OCI-M2 (cell line): ENCODE measurements around the gene CBX3.
"Not testable (repeated sequence)": the region's sequence is repeated elsewhere in the genome, so short reads cannot be mapped to it uniquely, and the experiment has no call there.

Experiments used
- DNase-seq: peaks from one replicate; lab custom pipeline; 2025; ENCODE audit not compliant: unreplicated experiment; lab: John Stamatoyannopoulos, UW

The CBX3 gene

DNA sequence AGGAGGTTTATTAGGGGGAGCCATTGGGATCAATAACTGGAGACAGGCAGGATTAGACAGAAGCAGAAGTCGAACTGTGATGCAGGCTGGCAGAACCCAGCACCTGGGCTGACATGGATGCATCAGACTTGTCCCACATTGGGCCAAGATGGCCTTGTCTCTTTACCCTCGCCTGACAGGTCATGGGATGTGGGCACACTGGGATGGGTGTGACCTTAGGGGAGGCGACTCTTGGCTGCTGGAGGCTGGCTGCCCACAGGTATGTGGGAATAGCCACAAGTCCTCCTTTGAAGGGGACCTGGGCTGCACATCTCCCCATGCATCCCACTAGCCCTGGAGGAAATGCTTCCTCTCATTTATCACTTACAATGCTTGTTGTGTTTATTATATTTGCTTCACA is 32.3 kb upstream of the CBX3 start:
- DNase-seq, result no peak

DNA sequence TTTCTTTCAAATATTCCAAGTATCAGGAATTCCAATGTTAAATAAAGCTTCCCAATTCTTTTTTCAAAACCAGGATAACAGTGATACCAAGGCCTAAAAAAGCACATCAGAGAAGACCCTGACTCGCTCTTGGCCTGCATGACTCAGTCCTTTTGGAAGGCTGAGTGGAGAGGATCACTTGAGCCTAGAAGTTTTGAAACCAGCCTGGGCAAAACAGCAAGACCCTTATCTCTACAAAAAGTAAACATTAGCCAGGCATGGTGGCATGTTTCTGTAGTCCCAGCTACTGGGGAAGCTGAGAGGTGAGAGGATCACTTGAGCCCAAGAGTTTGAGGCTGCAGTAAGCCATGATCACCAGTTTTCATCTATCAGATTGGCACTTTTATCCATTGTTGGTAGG is 30.9 kb upstream of the CBX3 start:
- no peak for DNase-seq

DNA sequence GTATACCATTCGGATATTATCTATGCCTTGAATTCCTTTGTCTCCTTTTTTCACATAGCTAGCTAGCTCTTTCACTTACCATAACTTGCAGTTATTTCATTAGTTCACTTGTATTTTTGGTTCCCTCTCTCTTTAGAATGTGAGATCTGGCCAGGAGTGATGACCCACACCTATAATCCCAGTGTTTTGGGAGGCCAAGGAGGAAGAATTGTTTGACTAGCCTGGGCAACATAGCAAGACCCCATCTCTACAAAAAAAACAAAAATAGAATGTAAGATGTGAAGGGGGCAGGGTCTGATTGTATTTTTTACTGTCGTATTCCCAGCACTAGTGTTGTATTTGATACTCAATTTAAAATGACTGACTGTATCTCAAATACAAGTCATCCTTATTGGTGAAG is 29.9 kb upstream of the CBX3 start:
- DNase-seq, result no peak

DNA sequence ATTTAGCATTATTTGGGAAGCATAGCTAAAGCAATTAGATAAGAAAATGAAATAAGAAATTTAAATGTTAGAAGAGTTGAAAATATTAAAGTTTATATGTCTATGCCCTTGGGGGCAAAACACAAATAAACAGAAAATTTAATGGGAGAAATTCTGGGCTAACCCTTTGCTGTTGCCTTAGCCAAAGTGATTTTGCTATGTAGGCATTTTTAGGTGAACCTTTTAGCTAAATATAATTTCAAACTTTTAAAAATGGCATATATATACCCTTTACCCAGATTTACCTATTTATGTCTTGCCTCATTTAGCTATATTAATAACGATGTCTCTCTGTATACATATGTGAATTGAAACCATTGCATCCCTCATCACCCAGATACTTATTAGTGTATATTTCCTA is 29.5 kb upstream of the CBX3 start:
- no peak for DNase-seq

DNA sequence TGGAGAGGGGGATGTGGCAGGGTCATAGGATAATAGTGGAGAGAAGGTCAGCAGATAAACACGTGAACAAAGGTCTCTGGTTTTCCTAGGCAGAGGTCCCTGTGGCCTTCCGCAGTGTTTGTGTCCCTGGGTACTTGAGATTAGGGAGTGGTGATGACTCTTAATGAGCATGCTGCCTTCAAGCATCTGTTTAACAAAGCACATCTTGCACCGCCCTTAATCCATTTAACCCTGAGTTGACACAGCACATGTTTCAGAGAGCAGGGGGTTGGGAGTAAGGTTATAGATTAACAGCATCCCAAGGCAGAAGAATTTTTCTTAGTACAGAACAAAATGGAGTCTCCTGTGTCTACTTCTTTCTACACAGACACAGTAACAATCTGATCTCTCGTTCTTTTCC is 25.6 kb upstream of the CBX3 start:
- not testable (repeated sequence) for DNase-seq

DNA sequence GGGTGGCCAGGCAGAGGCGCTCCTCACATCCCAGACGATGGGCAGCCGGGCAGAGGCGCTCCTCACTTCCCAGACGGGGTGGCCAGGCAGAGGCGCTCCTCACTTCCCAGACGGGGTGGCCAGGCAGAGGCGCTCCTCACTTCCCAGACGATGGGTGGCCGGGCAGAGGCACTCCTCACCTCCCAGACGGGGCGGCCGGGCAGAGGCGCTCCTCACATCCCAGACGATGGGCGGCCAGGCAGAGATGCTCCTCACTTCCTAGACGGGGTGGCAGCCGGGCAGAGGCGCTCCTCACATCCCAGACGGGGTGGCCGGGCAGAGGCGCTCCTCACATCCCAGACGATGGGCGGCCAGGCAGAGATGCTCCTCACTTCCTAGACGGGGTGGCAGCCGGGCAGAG is 24.8 kb upstream of the CBX3 start:
- not testable (repeated sequence) for DNase-seq

DNA sequence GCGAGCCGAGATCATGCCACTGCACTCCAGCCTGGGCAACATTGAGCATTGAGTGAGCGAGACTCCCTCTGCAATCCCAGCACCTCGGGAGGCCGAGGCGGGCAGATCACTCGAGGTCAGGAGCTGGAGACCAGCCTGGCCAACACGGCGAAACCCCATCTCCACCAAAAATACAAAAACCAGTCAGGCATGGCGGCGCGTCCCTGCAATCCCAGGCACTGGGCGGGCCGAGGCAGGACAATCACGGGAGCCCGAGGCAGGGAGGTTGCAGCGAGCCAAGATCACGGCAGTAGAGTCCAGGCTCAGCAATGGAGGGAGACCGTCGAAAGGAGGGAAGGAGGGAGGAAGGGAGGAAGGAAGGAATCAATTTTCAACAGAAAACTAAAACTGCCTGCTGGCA is 24.3 kb upstream of the CBX3 start:
- DNase-seq, result not testable (repeated sequence)

DNA sequence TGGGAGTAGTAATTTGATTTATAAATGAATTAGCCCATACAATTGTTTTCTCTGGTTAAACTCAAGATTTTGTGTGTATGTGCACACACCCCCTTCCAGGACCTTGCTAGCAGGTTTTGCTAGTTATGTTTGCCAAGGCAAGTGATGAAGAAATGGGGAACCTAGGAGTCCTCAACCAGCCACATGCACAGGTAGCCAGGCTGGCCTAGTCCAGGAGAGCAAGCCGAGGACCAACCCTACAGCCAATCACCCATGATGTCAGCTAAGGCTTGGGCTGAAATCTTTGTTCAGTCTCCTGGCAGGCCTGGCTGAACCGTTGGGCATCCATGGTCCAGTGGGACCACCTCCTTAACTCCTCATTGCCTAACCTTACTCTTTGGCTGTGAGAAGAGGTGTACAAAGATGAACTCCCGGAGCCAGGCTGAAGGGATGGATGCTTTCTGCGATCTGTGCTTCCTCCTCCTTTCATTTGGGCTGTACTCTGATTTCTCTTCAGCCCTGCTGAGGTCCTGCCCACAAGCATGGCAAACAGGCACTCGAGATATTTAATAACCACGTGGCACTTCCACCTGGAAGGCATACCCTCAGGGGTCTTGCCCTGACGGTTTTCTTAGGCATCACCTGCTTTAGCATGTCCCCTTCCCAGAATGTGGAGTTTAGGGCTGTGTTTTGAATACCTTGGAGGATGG is 23.1 kb upstream of the CBX3 start:
- no peak for DNase-seq

DNA sequence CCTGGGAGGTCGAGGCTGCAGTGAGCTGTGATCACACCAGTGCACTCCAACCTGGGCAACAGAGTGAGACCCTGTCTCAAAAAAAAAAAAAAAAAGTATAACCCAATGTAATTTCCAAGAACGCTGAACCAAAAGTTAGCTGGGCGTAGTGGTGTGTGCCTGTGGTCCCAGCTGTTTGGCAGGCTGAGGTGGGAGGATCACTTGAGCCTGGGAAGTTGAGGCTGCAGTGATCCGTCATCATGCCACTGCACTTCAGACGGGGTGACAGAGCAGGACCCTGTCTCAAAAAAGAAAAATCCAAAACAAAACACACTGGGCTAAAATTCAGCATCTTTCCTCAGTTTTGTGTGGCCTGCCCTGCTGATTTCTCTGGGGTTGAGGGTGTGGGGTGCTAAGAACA is 22.1 kb upstream of the CBX3 start:
- DNase-seq, result no peak

DNA sequence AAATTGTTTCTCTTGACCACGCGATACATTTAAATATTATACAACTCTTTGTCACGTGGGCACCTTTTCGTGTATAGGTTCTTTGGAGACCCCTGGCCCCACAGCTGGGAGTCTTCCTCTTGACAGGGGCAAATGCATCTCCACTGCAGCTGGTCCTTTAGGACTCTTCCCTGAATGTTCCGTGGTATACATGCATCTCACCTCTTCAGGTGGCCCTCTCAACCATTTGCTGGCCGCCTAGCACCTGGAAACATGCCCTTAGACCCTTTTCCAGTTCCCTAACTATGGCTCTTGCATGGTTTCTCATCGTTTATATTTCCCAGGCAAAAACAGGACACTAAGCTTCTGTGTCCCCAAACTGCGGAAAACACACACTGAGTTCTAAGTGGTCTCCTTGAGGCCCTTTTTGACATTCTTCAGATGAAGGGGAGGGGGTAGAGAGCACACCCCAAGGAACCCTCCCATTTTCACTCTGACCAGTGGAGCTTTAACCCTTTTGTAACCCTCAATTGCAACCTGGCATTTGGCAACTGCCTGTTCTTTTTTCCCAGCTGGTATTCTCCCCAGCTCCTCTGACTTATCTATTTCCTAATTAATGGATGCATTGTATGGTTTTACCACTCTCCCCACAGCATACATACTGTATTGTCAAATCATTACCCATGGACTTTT is 21.6 kb upstream of the CBX3 start:
- DNase-seq, result no peak

DNA sequence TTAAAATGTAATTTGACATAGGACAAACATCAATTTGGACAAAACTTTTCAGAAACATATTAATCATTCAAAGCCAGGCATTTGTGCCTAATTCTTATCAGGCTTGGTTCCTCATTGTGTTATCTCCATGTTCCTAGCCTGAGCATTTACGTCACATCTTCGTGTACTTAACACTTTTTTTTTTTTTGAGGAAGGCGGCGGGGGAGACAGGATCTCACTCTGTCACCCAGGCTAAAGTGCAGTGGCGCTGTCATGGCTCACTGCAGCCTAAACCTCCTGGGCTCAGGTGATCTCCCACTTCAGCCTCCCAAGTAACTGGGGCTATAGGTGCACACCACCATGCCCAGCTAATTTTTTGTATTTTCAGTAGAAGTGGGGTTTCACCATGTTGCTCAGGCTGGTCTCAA is 20.8 kb upstream of the CBX3 start:
- no peak for DNase-seq

DNA sequence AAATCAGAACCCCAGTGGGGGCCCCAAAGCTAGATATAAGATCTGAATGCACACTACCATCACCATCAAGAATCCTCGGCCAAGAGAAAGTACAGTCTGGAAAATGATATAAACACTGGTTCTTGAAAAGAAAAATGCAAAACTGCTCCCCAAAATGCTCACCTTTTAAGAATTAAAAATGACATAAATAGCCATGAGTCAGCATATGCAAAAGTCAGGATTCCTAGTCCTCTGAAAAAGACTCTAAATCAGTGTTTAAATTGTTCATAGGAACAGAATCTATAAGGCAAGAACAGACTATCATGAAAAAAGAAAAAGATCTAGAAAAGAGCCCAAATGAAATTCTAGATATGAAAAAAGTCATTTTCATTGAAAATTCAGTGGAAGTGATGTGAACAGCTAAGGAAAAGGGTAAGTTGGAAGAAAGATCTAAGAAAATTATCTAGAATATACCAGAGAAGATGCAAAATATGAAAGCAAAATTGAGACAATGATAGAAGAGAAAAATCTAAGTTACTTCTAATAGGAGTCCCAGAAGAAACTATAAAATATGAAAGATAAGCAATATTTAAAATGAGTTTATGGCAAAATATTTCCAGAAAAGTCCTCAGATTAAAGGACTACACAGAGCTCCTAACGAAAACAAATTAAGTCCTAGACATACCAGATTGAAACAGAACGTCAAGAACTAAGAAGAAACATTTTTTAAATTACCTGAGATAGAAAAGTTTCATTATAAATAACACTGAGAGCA is 19.9 kb upstream of the CBX3 start:
- no peak for DNase-seq

DNA sequence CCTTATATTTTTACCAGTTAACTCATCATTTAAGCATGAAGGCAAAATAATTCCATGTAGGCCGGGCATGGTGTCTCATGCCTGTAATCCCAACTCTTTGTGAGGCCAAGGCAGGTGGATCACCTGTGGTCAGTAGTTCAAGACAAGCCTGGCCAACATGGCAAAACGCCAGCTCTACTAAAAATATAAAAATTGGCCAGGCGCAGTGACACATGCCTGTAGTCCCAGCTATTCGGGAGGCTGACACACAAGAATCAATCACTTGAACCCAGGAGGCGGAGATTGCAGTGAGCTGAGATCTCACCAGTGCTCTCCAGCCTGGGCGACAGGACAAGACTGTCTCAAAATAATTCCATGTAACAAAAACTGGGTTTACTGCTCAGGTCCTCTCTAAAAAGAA is 19.3 kb upstream of the CBX3 start:
- DNase-seq, result no peak

DNA sequence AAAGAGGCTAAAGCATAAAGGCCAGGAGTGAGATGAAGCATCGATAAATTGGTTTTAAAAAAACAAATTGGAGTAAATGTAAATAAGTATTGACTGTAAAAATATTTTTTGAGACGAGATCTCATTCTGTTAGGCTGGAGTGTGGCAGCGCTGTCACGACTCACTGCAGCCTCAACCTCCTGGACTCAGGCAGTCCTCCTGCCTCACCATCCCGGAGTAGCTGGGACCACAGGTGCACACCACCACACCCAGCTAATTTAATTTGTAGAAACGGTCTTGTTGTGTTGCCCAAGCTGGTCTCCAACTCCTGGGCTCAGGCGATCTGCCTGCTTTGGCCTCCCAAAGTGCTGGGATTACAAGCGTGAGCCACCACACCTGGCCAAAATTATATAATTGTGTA is 18.8 kb upstream of the CBX3 start:
- no peak for DNase-seq

DNA sequence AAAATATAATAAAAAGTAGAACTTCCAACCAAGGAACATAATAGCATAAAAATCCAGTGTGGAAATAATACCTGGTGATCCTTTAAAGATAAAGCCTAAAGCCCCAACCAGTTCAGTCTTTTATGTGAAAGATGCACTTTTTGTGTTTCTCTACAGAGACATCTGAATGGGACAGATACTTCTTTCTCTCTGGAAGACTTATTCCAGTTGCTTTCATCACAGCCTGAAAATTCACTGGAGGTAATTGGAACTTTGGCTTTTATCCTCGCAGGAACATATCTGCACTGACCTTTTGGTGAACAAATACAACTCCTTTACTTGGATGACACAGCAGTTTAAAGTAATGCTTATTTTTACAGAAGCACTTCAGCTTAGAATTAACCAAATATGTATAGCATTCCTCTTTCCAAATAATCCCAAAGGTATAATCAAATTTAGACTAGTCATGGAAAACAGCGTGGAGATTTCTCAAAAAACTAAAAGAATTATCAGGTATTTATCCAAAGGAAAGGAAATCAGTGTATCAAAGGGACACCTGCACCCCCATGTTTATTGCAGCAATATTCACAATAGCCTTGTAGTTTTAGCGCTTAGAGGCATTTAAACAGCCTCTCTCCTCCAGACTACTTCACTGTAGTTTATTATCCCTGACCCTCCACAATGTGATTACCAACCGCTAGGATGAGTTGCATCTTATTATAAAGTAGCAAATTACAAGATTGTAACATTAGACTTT is 17.8 kb upstream of the CBX3 start:
- DNase-seq, result no peak

DNA sequence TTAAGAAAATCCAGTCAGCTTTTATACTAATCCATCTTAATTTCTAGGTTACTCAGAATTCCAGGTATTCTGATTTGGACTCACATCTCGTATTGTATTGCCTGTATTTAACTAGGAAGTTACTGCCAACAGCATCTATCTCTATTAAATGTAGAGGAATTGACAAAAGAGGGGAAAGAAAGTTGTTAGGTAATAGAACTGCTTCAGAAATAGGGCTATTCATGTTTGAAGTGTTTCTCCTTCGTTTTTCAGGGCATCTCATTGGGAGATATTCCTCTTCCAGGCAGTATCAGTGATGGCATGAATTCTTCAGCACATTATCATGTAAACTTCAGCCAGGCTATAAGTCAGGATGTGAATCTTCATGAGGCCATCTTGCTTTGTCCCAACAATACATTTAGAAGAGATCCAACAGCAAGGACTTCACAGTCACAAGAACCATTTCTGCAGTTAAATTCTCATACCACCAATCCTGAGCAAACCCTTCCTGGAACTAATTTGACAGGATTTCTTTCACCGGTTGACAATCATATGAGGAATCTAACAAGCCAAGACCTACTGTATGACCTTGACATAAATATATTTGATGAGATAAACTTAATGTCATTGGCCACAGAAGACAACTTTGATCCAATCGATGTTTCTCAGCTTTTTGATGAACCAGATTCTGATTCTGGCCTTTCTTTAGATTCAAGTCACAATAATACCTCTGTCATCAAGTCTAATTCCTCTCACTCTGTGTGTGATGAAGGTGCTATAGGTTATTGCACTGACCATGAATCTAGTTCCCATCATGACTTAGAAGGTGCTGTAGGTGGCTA is 17.1 kb upstream of the CBX3 start:
- DNase-seq, result not testable (repeated sequence)

DNA sequence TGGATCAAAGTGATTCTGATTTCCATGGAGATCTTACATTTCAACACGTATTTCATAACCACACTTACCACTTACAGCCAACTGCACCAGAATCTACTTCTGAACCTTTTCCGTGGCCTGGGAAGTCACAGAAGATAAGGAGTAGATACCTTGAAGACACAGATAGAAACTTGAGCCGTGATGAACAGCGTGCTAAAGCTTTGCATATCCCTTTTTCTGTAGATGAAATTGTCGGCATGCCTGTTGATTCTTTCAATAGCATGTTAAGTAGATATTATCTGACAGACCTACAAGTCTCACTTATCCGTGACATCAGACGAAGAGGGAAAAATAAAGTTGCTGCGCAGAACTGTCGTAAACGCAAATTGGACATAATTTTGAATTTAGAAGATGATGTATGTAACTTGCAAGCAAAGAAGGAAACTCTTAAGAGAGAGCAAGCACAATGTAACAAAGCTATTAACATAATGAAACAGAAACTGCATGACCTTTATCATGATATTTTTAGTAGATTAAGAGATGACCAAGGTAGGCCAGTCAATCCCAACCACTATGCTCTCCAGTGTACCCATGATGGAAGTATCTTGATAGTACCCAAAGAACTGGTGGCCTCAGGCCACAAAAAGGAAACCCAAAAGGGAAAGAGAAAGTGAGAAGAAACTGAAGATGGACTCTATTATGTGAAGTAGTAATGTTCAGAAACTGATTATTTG is 16.3 kb upstream of the CBX3 start:
- DNase-seq, result no peak

DNA sequence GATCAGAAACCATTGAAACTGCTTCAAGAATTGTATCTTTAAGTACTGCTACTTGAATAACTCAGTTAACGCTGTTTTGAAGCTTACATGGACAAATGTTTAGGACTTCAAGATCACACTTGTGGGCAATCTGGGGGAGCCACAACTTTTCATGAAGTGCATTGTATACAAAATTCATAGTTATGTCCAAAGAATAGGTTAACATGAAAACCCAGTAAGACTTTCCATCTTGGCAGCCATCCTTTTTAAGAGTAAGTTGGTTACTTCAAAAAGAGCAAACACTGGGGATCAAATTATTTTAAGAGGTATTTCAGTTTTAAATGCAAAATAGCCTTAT is 15.7 kb upstream of the CBX3 start:
- no peak for DNase-seq

DNA sequence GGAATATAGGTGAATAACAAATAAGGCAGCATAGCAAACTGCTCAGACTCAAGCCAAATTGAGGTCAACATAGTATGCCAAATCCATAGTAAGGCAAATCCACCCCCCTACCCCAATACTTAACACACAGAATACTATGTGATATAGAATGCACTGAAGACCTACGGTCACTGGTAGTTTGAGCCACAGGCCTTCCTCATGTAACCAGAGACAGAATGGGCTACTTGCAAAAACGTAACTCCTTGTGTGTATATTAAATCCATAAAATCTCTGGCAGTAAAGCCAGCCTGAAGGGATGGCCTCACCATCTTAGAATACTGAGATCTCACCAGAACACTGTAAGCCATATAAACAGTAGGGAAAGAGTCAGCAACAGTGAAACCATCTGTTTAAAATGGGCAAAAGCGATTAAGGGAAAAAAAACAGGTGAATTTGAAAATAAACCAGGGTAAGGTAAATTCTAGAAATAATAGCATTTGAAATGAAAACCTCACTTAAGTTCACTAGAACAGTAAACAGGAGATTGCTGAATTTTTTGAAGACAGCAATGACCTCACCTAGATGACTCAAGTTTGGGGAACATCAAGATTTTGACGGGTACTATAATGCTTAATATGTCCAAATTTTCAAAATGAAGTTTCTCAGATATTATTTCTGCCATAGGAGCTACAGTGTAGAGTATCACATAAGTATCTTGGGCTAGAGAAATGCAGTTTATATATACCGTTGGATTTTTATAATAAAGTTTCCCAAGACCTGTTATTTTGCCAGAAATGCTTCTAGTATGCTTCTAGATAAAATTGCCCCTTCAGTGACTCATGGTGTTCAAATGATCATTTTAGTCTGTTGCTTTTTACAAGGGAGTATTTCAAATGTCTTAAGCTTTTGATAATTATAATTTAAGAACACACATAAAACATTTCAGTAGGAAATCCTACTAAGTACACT is 14.9 kb upstream of the CBX3 start:
- no peak for DNase-seq
